ENCODE data around the gene BCAS3. TPM values are rescaled to one million over a fixed set of nuclear protein-coding genes. Genes with fewer than 3 reads are reported as not detected.

Gene BCAS3
- total and polyA plus RNA-seq, 4 donors, result 5.8 to 24.6 (median 10.1) TPM

DNA sequence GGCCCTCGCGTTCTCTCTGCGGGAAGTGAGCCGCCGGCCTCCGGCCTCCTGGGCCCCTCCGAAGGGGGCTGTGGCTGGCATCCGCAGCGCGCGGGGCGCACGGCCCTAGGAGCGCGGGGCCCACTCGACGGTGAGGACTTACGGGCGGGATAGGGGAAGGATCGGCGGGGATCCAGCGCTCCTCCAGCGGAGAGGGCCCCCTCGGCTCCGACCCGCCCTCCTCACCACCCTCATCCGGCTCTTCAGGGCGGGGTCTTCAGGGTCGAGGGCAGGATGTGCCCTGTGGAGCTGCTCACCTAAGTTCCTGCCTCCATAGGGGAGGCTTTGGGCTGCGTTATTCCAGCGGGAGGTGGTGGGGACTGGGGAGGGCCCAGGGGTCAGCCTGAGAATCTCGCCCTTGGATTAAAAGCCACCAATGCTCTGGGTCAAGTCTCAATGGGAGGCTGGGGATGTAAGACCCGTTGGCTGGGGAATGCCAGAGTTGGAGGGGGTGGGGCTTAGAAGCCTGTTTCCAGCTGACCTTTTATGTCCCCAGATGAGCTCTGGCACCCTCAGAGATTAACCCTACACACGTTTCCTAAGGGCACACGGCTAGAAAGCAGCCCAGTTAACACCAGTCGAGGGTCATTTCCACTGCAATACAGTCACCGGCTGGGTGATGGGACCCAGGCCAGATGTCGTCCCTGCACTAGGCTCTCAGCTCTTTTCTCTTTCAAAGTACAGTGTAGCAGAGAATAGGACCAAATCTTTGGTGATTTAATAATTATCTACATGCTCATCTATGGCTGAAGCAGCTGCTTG is 735.4 kb downstream of the BCAS3 start:
- Histone ChIP-seq H3K9me3 (ENCODE audit: control insufficient read depth in 4 of 4, low read length in 3 of 4) (no peaks in the 10 kb centered on the region), H3K27me3 (ENCODE audit: control insufficient read depth in 4 of 4, insufficient read depth in 4 of 4, low read length in 3 of 4) (peaks cover 0 to 8% (median 3%) of the 10 kb centered on the region in 4 donors), H3K4me1 (ENCODE audit: control insufficient read depth in 4 of 4, insufficient read depth in 4 of 4, low read length in 3 of 4) (peaks cover 16 to 51% (median 34%) of the 10 kb centered on the region in 4 donors), H3K36me3 (ENCODE audit: control insufficient read depth in 4 of 4, insufficient read depth in 3 of 4, low read depth in 1 of 4, low read length in 3 of 4) (no peaks in the 10 kb centered on the region), H3K27ac (ENCODE audit: low read depth in 1 of 2, low read length in 2 of 2) (peak overlapping the region; percentile 47 to 78), H3K9ac (ENCODE audit: low read depth in 1 of 2, low read length in 2 of 2) (peak overlapping the region in 1 of 2 donors; percentile 38), H3K4me3 (ENCODE audit: low read depth in 1 of 3, low read length in 3 of 3) (peak overlapping the region; percentile 32 to 56 (median 54))
- 20% methylated on average over 38 of the region's 38 CpGs for WGBS
- no peak for TF ChIP-seq RAD21 (IDR thresholded peaks at IDR 0.05)
- TF ChIP-seq, protein P1, sequence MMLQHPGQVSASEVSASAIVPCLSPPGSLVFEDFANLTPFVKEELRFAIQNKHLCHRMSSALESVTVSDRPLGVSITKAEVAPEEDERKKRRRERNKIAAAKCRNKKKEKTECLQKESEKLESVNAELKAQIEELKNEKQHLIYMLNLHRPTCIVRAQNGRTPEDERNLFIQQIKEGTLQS (IDR thresholded peaks at IDR 0.05), result no peak
- TF ChIP-seq RXRA (IDR thresholded peaks at IDR 0.05), result no peak
- no peak for TF ChIP-seq GABPA (IDR thresholded peaks at IDR 0.05 in 1 of 2, conservative IDR thresholded peaks at IDR 0.05 in 1 of 2)
- TF ChIP-seq, protein P2, sequence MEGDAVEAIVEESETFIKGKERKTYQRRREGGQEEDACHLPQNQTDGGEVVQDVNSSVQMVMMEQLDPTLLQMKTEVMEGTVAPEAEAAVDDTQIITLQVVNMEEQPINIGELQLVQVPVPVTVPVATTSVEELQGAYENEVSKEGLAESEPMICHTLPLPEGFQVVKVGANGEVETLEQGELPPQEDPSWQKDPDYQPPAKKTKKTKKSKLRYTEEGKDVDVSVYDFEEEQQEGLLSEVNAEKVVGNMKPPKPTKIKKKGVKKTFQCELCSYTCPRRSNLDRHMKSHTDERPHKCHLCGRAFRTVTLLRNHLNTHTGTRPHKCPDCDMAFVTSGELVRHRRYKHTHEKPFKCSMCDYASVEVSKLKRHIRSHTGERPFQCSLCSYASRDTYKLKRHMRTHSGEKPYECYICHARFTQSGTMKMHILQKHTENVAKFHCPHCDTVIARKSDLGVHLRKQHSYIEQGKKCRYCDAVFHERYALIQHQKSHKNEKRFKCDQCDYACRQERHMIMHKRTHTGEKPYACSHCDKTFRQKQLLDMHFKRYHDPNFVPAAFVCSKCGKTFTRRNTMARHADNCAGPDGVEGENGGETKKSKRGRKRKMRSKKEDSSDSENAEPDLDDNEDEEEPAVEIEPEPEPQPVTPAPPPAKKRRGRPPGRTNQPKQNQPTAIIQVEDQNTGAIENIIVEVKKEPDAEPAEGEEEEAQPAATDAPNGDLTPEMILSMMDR (IDR thresholded peaks at IDR 0.05; ENCODE audit: low read depth, low read length, missing input control), result no peak
- TF ChIP-seq, protein P3, sequence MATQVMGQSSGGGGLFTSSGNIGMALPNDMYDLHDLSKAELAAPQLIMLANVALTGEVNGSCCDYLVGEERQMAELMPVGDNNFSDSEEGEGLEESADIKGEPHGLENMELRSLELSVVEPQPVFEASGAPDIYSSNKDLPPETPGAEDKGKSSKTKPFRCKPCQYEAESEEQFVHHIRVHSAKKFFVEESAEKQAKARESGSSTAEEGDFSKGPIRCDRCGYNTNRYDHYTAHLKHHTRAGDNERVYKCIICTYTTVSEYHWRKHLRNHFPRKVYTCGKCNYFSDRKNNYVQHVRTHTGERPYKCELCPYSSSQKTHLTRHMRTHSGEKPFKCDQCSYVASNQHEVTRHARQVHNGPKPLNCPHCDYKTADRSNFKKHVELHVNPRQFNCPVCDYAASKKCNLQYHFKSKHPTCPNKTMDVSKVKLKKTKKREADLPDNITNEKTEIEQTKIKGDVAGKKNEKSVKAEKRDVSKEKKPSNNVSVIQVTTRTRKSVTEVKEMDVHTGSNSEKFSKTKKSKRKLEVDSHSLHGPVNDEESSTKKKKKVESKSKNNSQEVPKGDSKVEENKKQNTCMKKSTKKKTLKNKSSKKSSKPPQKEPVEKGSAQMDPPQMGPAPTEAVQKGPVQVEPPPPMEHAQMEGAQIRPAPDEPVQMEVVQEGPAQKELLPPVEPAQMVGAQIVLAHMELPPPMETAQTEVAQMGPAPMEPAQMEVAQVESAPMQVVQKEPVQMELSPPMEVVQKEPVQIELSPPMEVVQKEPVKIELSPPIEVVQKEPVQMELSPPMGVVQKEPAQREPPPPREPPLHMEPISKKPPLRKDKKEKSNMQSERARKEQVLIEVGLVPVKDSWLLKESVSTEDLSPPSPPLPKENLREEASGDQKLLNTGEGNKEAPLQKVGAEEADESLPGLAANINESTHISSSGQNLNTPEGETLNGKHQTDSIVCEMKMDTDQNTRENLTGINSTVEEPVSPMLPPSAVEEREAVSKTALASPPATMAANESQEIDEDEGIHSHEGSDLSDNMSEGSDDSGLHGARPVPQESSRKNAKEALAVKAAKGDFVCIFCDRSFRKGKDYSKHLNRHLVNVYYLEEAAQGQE (IDR thresholded peaks at IDR 0.05), result no peak
- TF ChIP-seq NR2F2 (IDR thresholded peaks at IDR 0.05), result peak; percentile 21
- no peak for TF ChIP-seq JUND (IDR thresholded peaks at IDR 0.05)
- DNase-seq (ENCODE audit: low spot score), result no peak

DNA sequence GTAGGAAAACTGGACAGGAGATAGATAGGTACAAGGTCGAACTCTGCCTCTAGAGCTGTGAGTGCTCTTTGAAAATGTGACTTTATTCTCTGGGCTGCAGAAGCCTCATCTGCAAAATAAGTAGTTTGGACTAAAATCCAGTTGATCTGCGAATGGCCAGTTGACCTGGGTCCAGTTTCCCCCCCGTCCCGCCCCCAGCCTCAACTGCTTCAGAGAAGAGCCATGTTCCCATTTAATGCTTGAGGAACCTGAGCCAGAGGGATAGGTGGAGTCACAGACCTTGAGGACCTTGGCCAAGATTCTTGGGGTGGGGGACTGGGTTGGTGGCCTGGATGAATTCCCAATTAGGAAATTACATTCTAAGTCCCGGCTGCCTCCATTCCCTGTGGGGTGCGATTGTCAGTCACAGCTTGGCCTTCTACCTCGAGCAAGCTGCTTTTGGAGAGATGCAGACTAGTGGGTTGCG is 736.0 kb downstream of the BCAS3 start:
- TF ChIP-seq RXRA (IDR thresholded peaks at IDR 0.05), result no peak
- no peak for TF ChIP-seq GABPA (IDR thresholded peaks at IDR 0.05 in 1 of 2, conservative IDR thresholded peaks at IDR 0.05 in 1 of 2)
- no peak for TF ChIP-seq FOXA1 (IDR thresholded peaks at IDR 0.05)
- TF ChIP-seq JUND (IDR thresholded peaks at IDR 0.05), result no peak
- TF ChIP-seq, protein P1 (IDR thresholded peaks at IDR 0.05), result no peak
- TF ChIP-seq, protein P2 (IDR thresholded peaks at IDR 0.05; ENCODE audit: low read depth, low read length, missing input control), result no peak
- TF ChIP-seq, protein P3 (IDR thresholded peaks at IDR 0.05), result no peak
- TF ChIP-seq HNF4A (conservative IDR thresholded peaks at IDR 0.05), result no peak
- TF ChIP-seq, protein P4, sequence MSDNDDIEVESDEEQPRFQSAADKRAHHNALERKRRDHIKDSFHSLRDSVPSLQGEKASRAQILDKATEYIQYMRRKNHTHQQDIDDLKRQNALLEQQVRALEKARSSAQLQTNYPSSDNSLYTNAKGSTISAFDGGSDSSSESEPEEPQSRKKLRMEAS (IDR thresholded peaks at IDR 0.05), result no peak
- TF ChIP-seq NR2F2 (IDR thresholded peaks at IDR 0.05), result no peak
- TF ChIP-seq, protein P5, sequence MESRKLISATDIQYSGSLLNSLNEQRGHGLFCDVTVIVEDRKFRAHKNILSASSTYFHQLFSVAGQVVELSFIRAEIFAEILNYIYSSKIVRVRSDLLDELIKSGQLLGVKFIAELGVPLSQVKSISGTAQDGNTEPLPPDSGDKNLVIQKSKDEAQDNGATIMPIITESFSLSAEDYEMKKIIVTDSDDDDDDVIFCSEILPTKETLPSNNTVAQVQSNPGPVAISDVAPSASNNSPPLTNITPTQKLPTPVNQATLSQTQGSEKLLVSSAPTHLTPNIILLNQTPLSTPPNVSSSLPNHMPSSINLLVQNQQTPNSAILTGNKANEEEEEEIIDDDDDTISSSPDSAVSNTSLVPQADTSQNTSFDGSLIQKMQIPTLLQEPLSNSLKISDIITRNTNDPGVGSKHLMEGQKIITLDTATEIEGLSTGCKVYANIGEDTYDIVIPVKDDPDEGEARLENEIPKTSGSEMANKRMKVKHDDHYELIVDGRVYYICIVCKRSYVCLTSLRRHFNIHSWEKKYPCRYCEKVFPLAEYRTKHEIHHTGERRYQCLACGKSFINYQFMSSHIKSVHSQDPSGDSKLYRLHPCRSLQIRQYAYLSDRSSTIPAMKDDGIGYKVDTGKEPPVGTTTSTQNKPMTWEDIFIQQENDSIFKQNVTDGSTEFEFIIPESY (IDR thresholded peaks at IDR 0.05), result no peak
- no peak for TF ChIP-seq YY1 (IDR thresholded peaks at IDR 0.05)
- Histone ChIP-seq H3K4me1 (ENCODE audit: control insufficient read depth in 4 of 4, insufficient read depth in 4 of 4, low read length in 3 of 4) (peaks cover 16 to 49% (median 33%) of the 10 kb centered on the region in 4 donors), H3K4me3 (ENCODE audit: low read depth in 1 of 3, low read length in 3 of 3) (no peak overlapping the region), H3K9ac (ENCODE audit: low read depth in 1 of 2, low read length in 2 of 2) (no peak overlapping the region), H3K27ac (ENCODE audit: low read depth in 1 of 2, low read length in 2 of 2) (no peak overlapping the region), H3K9me3 (ENCODE audit: control insufficient read depth in 4 of 4, low read length in 3 of 4) (no peaks in the 10 kb centered on the region), H3K36me3 (ENCODE audit: control insufficient read depth in 4 of 4, insufficient read depth in 3 of 4, low read depth in 1 of 4, low read length in 3 of 4) (no peaks in the 10 kb centered on the region), H3K27me3 (ENCODE audit: control insufficient read depth in 4 of 4, insufficient read depth in 4 of 4, low read length in 3 of 4) (peaks cover 0 to 5% (median 2%) of the 10 kb centered on the region in 4 donors)
- peak; percentile 4 for DNase-seq (ENCODE audit: low spot score)
- WGBS, result 94% methylated on average over 8 of the region's 8 CpGs
